GM12892 (cell line): ENCODE results near the gene MPDU1.
A peak's percentile ranks its signal among the peaks of the same experiment; 100 is the strongest.

ENCODE experiments used
- POLR2A ChIP-seq: IDR thresholded peaks from 2 replicates; pipeline ENCODE4 v1.6.1; 2011; ENCODE audit warnings: low read depth, low read length, control low read depth
- TAF1 ChIP-seq: IDR thresholded peaks from 2 replicates; pipeline ENCODE4 v1.6.1; 2011; ENCODE audit warnings: low read depth, mild to moderate bottlenecking, control low read depth, low read length, borderline replicate concordance

DNA sequence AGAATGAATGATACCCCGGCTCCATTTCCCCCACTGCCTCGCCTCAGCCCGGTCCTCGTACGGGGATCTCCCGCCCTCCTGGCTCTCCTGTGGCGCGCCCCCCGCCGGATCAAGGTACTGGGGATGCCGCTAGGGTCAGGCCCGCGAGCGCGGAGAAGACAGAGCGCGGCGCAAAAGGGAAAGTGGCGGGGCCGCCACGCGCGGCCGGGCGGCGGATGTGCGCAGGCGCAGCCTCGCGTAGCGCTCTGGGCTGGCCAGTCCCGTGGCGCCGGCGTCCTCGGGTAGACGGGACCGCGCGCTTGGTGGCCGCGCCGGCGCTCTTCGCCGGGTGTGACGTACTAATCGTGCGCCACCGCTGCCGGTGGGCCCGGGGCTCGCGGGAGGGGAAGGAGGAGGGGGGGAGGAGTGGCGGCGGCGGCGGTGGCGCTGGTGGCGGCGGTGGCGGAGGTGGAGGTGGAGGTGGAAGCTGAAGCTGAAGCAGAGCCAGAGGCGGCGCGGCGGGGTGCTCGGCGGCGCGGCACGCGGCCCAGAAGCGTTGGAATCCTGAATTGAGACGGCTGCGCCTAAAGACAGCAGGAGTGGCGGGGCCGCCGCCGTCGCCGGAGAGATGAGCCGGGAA is 22.0 kb upstream of the MPDU1 start, which contains the start of gene SENP3:
- TF ChIP-seq TAF1 = no peak
- peak; percentile 46; the same call in 1 of the 2 replicates for TF ChIP-seq POLR2A
